ENCODE measurements around the gene COL20A1.

COL20A1 gene

DNA sequence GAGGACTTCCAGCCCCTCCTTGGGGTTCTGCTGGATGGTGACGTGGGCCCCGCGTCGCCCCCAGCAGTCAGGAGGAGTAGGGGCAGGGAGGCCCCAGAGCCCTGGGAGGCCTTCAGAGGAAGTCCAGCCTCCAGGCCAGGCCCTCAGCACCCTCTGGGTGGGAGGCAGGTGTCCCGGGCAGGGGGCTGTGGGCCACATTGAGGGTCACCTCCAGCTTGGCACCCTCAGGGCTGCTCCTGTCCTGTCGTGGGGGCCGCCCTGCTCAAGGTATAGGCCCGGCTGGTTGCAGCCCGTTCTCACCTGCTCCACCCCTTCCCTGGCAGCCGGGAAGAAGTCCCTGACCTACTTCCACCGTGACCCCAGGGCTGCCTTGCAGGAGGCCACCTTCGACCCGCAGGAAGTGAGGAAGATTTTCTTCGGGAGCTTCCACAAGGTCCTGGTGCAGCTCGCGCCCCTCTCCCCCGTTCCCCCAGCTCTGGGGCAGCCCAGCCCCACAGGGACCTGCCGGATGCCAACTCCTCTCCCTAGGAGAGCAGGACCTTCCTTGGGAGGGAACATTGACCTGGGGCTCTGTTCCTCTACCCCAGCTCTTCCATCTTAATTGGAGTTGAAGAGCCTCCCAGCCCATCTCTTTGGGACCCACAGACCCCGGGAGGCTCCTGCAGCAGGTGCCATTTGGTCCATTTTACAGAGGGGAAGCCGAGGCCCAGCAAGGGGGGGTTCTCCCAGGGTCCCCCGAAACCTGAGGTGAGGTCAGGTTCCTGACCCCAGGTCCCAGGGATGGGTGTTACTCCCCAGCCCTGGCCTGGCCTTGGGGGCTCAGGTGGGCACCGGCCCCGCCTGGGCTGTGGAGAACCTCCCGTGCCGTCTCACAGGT is 26.4 kb downstream of the COL20A1 start:
- DNase-seq (ENCODE audit: low read depth in 3 of 3, low spot score in 1 of 3) = no peak

DNA sequence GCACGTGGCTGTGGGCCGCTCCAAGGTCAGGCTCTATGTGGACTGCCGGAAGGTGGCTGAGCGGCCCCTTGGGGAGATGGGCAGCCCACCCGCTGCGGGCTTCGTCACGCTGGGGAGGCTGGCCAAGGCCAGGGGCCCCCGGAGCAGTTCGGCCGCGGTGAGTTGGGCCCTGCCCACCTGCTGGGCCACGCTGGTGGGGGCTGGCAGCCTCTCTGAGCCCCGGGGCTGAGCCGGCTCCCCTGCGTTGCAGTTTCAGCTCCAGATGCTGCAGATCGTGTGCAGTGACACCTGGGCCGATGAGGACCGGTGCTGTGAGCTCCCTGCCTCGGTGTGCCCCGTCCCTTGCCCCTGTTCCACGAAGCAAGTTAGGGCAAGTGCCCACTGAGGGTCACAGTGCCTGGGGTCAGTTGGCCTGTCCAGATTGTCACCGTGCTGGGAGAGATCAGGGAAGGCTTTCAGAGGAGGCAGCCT is 27.1 kb downstream of the COL20A1 start:
- DNase-seq (ENCODE audit: low read depth in 3 of 3, low spot score in 1 of 3) = no peak

DNA sequence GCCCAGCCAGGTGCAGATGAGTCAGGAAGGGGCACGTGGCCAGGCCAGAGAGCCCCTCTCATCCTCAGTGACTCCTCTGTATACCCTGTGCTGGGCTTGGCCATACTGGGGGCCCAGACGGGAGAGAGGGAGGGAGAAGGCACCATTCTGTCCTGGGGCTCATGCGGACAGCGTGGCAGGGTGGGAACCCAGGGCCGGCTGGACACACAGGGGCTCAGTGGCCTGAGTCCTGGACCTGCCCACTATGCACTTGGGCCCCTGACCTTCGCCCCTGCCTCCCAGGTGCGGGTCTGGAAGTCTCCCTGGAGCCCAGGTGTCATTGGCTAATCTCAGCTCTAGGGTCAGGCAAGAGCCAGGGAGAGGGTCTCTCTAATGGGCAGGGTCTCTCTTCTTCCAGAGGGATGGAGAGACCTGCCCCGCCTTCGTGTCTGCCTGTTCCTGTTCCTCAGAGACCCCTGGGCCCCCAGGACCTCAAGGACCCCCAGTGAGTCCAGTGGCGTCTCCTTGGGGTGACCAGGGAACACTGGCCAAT is 27.7 kb downstream of the COL20A1 start:
- no peak for DNase-seq (ENCODE audit: low read depth in 3 of 3, low spot score in 1 of 3)

DNA sequence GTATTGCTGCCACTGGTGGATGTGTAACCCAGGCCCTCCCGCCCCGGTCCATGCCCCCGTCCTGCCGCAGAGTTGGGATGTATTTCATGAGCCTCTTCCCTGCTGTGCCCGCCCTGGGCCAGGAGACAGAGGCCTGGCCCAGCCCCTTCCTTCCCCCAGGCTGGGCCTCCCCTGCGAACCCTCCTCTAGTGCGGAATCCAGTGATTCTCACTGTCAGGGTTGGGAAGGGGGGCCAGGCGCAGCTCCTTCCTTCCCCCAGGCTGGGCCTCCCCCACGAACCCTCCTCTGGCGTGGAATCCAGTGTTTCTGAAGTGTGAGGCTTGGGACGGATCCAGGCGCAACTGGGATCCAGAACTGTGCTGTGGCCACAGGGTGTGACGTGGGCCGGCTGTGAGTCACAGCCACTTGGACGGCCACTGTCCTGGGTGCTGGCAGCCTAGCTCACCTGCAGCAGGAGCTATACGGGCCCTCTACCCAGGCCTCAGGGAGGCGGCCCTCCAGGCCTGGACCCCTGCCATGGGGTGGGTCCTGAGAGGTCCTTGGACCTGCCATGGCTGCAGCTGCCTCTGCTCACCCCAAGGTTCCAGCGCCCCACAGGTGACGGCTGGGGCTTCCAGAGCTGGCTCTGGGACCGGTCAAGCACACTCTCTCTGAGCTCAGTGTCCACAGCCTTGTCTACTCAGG is 28.3 kb downstream of the COL20A1 start:
- DNase-seq (ENCODE audit: low read depth in 3 of 3, low spot score in 1 of 3) = no peak

DNA sequence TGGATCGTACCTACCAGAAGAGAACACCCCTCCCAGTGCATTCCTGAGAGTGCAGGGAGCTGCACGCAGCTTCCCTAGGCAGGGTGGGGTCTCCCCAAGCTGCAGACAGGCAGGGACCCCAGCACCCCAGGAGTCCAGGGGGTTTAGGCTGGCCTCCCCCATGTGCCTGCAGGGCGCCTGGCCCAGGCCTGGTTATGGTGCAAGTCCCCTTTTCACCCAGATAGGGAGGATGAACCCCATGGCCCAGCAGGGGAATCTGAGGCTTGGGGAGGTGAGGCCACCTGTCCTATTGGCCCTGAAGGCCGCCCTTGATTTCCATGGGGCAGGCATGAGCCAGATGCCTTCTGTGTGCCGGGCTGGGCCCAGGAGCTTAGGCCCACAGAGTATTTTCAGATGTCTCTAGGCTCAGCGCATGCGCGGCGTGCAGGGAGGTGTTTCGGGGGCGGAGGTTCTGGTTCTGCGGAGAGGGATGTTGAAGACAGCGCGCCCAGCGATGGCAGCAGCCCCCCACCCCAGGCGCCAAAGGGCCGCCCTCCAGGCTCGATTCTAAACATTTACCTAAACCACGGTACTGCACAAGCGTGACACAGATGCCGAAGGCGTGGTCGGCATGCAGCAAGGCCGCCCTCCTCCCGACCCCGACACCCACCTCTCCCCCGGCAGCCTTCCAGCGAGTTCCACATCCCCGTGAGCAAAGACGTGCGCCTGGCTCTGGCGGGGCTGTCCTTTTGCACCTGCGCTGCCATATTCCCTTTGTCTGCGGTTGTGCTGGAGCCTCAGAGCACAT is 29.4 kb downstream of the COL20A1 start:
- no peak for DNase-seq (ENCODE audit: low read depth in 3 of 3, low spot score in 1 of 3)

DNA sequence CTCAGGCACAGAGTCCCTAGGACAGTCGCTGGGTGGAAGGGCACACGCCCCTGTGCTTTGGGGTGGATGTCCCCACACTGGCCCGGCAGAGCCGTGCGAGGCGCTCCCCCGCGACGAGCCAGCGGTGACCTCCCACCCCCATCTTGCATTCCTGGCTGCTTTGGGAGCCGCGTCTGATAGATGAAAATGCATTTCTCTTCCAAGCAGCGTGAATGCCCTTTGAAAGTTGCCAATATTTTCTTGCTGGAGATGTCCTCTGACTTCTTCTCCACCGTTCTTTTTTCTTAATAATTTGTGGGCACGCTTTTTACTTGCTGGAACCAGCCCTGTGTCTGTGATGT is 29.9 kb downstream of the COL20A1 start:
- no peak for DNase-seq (ENCODE audit: low read depth in 3 of 3, low spot score in 1 of 3)

DNA sequence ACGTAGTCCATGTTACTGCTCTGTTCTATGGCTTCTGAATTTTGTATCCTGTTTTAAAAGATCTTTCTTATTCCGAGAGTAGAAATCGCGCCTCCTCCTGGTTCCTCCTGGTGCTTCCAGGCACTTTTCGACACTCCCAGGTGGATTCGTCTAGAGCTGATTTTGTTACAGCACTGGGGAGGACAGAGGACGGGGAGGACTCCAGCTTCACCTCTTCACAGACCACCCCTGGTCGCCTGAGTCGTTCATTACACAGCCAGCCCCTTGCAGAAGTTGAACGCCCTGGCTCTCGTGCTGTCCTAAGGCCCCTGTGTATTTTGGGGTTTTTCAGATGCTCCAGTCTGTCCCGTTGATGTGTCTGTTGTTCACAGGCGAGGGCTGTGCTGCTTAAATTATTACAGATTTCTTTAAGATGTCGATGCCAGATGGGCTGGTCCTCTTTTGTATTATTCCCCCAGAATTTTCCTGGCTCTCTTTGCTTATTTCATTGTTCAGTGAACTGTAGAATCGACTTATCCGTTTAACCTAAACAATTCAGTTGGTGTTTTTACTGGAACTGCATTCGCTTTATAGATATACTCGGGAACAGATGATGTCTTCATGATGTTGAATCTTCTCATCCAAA is 30.5 kb downstream of the COL20A1 start:
- DNase-seq (ENCODE audit: low read depth in 3 of 3, low spot score in 1 of 3) = no peak

DNA sequence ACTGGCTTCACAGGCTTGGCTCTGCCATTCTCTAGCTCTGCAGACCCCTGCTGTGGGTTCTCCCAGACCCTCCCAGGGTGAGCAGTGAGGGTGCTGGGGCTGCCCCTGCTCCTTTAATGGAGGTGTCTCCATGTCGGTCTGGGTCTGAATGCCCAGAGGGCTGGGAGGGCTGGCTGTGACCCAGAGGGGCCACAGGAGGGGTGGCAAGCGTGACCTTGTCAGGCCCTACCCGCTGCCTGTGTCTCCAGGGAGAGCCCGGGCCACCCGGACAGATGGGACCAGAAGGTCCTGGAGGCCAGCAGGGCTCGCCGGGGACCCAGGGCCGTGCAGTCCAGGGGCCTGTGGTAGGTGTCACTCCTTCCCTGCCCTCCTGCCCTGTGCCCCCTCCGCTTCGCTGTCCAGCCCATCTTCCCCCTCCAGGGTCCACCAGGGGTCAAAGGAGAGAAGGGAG is 32.1 kb downstream of the COL20A1 start:
- DNase-seq (ENCODE audit: low read depth in 3 of 3, low spot score in 1 of 3) = no peak

DNA sequence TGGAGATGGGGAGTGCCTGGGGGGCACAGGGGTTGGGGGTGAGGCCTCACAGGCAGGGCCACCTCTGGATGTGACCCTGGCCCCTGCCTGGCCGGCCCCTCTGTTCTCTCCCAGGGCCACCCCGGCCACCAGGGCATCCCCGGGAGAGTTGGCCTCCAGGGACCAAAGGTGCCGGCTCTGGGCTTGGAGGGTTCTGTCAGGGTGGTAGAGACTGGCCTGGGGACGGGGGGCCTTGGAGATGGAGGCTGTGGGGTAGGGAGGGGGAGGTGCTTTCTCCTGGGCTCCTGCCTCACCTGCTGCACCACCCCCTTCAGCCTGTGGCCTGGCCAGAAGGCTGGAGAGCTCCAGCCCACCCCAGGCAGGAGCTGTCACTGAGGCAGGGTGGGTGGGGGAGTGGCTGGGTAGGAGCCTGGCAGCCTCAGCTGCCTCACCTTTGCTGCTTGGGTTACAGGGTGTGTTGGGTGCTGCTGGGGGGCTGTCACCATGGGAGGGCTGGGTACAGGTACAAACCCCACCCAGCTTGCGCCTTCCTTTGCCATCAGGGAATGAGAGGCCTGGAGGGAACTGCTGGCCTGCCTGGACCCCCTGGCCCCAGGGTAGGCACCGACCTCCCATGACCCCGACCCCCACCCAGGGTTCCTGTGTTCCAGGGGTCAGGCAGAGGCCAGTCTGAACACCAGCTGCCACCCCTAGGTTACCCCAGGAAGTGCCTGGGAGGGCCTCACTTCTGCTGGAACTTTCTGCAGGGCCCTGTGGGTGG is 32.7 kb downstream of the COL20A1 start:
- DNase-seq (ENCODE audit: low read depth in 3 of 3, low spot score in 1 of 3) = no peak

DNA sequence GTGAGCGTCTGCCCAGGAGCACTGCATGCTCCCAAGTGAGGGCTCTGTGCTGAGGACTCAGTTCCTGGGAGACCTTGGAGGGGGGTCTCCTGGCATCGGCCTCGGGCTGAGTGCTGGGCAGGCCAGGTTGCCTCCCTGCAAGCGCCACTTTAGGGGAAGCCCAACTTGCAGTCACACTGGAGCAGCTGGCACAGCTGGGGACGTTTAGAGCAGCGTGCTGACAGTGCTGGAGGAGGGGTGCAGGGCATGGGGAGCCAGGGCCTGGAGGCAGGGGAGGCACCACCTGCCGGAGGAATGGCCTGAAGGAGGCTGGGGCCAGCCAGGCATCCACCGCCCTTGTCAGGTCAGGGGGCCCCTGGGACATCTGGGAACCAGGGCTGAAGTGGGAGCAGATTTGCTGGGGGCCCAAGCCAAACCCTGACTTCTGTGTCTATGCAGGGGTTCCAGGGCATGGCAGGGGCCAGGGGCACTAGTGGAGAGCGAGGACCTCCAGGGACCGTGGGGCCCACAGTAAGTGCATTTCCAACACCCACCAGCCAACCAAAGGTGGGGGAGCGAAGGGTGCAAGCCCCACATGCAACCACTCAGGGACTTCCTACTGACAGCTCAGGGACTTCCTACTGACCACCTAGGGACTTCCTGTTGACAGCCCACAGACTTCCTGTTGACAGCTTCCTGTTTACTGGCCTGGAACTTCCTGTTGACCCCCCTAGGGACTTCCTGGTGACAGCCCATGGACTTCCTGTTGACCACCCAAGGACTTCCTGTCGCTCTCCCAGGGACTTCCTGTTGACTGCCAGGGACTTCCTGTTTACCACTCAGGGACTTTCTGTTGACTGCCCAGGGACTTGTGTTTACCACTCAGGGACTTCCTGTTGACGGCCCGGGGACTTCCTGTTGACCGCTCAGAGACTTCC is 33.6 kb downstream of the COL20A1 start:
- DNase-seq (ENCODE audit: low read depth in 3 of 3, low spot score in 1 of 3) = no peak

DNA sequence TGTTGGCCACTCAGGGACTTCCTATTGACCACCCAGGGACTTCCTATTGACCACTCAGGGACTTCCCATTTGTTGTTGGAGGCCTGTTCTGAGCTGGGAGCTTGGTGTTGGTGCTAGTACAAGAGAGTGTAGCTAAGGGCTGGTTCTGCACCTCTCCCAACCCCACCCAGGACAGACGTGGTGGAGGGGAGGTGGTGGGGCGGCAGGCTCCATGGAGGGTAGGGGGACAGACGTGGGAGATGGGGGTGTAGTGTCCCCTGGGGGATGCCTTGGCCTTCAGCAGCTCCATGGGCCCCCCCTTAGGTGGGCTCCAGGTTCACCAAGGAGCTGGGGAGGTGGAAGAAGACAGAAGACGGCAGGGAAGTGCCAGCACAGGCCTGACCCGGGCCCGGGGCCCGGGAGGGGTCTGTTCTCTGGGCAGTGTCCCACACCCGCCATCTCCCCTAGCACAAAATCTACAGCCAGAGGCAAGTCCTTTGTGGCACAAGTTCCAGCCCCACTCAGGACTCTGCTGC is 34.3 kb downstream of the COL20A1 start:
- DNase-seq (ENCODE audit: low read depth in 3 of 3, low spot score in 1 of 3) = no peak

DNA sequence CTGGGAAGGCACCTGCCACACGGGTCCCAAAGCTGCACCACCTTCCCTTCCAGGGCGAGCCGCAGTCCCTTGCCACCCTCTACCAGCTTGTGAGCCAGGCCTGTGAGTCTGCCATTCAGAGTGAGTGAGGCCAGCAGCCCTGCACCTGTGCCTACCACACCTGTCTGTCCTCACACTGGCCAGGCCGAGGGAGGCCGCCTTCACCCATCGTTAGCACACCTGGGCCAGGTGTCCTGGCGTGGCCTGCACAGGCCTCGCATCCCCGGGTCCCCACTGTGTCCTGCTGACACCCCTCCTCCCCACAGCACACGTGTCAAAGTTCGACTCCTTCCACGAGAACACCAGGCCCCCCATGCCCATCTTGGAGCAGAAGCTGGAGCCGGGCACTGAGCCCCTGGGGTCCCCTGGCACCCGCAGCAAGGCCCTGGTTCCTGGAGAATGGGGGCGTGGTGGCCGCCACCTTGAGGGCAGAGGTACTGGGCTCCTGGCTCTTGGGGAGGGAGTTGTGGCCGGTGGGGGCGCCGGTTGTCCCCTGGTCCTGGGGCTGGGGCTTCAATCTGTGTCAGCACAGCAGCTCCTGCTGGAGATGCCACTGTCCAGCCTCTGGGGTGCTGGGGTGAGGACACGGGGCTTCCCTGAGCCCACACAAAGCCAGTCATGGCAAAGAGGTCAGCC is 35.2 kb downstream of the COL20A1 start:
- no peak for DNase-seq (ENCODE audit: low read depth in 3 of 3, low spot score in 1 of 3)

DNA sequence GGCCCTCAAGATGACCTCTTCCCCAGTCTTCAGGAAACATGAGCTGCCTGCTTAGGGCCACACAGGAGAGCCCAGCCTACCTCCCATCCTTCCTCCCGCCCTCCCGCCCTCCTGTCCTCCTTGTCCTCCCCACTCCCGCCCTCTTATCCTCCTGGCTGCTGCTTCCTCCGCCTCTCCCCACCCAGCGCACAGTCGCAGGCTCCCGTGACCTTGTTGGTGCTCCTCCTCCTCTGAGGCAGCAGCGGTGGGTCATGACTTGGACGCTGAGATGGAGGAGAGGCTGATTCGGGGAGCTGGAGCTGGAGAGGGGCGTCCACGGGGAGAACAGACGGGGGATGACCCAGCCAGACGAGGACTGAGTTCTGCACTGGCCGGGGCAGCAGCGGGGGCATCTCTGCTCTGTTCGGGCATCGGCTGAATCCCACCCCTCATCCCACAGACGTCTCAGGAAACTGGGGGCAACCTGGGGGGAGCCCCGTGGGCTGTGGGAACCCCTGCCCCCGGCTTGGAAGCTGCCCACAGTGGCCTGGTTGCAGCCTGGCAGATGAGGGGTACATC is 35.8 kb downstream of the COL20A1 start:
- DNase-seq (ENCODE audit: low read depth in 3 of 3, low spot score in 1 of 3) = no peak

DNA sequence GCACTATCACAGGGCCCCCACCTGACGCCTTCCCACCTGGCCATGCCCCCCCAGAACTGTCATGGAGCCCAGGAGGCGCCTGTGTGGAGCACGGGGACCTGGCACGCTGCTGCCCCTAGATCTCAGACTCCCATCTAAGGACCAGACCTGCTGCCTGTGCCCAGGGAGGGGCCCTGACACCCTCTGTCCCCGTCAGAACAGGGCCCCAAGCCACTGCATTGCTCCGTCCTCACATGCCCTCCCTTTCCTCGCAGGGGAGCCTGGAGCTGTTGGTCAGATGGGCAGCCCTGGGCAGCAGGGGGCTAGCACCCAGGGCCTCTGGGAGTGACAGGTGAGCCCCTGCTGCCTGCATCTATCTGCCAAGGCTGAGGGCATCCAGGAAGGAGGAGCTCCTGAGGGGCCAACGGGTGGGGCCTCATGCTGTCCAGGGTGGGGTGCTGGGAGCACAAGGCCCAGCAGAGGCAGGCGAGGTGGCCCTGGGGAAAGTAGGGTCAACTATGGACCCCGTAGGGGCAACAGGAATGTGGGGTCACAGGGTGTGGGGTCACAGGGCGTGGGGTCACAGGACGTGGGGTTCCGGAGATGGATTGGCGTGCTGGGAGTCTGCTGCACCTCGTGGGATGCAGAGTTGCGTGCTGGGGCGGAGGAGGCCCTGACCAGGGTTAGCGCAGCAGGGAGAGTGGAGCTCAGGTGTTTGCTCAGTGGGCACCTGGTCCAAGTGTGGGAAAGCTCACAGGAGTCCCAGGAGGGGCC is 36.5 kb downstream of the COL20A1 start:
- no peak for DNase-seq (ENCODE audit: low read depth in 3 of 3, low spot score in 1 of 3)

DNA sequence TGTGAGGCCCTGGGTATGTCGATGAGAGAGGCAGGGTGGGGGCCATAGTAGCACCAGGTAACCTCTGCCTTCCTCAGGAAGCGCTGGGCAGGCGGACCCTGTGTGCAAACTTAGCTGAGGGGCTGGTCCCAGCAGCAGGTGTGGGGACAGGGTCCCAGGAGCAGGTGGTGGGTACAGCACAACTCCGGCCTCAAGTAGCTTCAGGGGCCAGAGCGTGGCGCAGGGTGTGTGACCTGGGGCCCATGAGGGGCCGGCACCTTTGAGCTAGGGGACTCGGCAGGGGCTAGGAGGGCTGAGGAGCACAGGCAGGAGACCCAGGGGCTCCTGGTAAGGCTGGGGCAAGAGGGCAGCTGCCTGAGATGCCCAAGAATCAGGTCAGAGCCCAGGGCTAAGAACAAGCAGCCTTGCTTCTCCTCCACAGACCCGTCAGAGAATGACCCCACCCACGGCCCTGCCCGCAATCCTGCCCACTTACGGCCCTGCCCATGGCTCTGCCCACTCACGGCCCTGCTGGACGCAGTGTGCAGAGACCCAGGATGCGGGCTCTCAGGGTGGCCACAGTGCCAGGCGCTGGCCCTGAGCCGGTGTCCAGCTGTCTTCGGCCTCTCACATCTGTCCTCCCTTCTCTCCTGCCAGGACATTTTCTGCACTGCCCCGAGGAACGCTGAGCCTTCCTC is 37.2 kb downstream of the COL20A1 start:
- no peak for DNase-seq (ENCODE audit: low read depth in 3 of 3, low spot score in 1 of 3)

DNA sequence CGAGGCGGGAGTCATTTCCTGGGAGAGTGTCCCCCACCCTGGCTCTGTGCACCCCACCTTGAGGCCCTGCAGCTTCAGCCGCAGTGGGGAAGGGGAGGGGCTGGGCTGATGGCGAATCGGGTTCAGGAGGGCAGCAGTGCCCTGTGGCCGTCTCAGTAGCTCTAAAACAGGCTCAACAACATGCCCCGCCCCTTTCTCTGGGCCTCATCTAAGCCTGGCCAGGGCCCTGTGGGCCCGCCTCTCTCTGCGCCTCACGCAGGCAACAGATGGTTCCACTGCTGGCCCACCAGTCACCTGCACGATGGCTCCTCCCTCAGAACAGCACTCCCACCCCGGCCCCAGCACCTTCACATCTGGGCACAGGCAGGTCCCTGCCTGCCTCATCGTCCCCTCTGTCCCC is 38.0 kb downstream of the COL20A1 start:
- no peak for DNase-seq (ENCODE audit: low read depth in 3 of 3, low spot score in 1 of 3)
